ENCODE data around the gene MED10. TPM values are rescaled to one million over a fixed set of nuclear protein-coding genes. Genes with fewer than 3 reads are reported as not detected.

The MED10 gene
- total and polyA plus RNA-seq, 9 of the 15 experiments (the other 6 are each of a cell fraction or from before 2014, with no cell fraction given) = 23.8 to 83.4 (median 58.8) TPM

DNA sequence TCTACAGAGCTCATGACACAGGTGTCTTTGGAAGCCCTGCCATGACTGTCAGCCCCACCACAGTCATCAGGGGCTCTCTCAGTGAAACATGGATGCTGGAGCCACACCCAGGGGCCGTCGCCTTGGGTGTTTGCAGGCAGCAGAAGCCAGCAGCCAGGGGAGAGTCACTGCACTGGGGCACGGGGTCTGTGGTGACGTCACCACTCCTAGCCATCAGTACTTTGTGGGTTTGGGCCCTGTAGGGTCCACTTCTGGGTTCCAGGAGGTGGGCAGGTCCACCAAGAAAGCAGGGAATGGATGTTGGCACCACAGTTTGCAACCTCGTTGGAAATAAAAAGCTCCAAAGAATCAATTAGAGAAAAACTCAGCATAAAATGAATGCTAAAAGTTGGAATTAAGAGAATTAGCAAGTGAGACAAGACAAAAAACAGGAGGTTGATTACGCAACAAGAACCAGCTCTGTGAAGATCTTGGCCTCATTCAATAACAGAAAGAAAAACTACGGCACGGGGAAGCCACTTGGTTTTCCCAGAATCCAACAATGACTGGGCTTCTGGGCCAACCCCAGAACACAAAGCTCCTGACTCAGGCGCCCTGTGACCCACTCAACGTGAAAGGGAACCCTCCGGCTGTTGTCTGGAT, 34.3 kb downstream of the MED10 start (continued):
- TF ChIP-seq ZNF140 (CRISPR knock-in tag; IDR thresholded peaks at IDR 0.05) = no peak
- no peak for TF ChIP-seq GTF2F1 (IDR thresholded peaks at IDR 0.05; ENCODE audit: low read depth, low read length)
- TF ChIP-seq CEBPB (tag; IDR thresholded peaks at IDR 0.05) = peak; percentile 80
- TF ChIP-seq DPF2 (IDR thresholded peaks at IDR 0.05) = no peak

DNA sequence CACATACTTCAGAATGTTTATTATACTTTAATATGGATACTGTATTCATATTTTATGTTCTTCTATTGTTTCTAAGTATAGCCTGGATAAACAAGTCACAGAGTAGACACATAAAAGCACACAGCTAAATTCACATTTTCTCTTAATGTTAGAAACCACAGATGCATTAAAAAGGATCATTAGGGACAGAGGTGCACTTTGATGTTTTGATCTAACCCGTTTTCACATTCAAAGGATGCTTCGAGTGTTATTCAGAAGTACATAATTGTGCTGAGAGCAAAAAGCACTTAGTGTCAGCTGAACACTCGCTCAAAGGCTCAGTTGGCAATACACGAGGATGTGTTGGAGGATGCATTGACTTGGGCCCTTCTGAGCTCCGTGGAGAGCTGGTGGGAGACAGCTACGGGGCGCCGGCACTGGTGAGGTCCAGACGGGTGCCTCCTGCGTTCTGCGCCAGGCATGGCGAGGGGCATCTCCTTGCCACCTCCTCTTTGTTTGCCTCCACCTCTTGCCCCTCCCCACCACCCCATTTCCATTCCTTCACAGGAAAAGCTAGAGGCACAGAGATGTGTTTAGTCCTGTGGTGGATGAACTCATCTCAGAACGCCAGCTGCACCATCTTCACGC, 35.5 kb downstream of the MED10 start:
- BruUV-seq (replicated peaks) = no TSS peak
- ATAC-seq (no peak), DNase-seq (ENCODE audit: extremely low read depth in 1 of 4, low spot score in 3 of 4) (no peak), FAIRE-seq (no peak)
- H3K9me3 ChIP-seq (replicated peaks; ENCODE audit: control insufficient read depth, insufficient read depth, low read depth, low read length) = no peaks in the 10 kb centered on the region
- H2AFZ ChIP-seq (ENCODE audit: low read depth, low read length) = no peak overlapping the region
- H3K79me2 ChIP-seq (ENCODE audit: control insufficient read depth, insufficient read depth, low read length) = no peaks in the 10 kb centered on the region
- no peaks in the 10 kb centered on the region for H3K36me3 ChIP-seq (ENCODE audit: control insufficient read depth, insufficient read depth, low read length)
- peaks cover 5% of the 10 kb centered on the region; the same call in 1 of the 2 replicates for H4K20me1 ChIP-seq (replicated peaks; ENCODE audit: control insufficient read depth, insufficient read depth, low read length)
- in situ Hi-C loops (cut with MboI) = no loop called here
- H3K4me2 ChIP-seq (ENCODE audit: insufficient read depth, low read length) = no peak overlapping the region
- H3K27me3 ChIP-seq (ENCODE audit: control insufficient read depth in 2 of 2, insufficient read depth in 2 of 2, low read length in 2 of 2) = peaks cover 13 to 57% of the 10 kb centered on the region in 2 experiments
- H3K4me3 ChIP-seq = no peak overlapping the region
- POLR2A ChIA-PET = interaction anchor here (1.3 to 1.7 kb wide), 2 partner anchors 15 to 21 kb away, joined by 3 to 4 read pairs; no protein-coding TSS in a partner anchor
- H3K9me1 ChIP-seq (ENCODE audit: control insufficient read depth, insufficient read depth, low read length) = no peaks in the 10 kb centered on the region
- no peaks in the 10 kb centered on the region for H3K4me1 ChIP-seq (replicated peaks in 1 of 2; ENCODE audit: control insufficient read depth in 2 of 2, insufficient read depth in 2 of 2, low read length in 2 of 2)
- H3K9ac ChIP-seq (ENCODE audit: insufficient read depth in 1 of 2, low read depth in 2 of 2, low read length in 2 of 2) = no peak overlapping the region
- intact Hi-C loops (cut with micrococcal nuclease) = no loop called here
- no peak overlapping the region for H3K27ac ChIP-seq (ENCODE audit: extremely low read depth, low read depth, low read length)
- 1% methylated on average over 13 of the region's 14 CpGs for WGBS (ENCODE audit: insufficient coverage, low coverage, missing lambda C conversion rate)
- CTCF ChIA-PET (ENCODE audit: low intra/inter-chr PET ratio) = no interaction called here
- TF ChIP-seq UBTF (IDR thresholded peaks at IDR 0.05; ENCODE audit: borderline replicate concordance in 1 of 2, low read depth in 2 of 2, low read length in 2 of 2) (no peak), SNRNP70 (optimal IDR thresholded peaks at IDR 0.05; ENCODE audit: low read depth, low read length) (no peak), ZSCAN32 (CRISPR knock-in tag; IDR thresholded peaks at IDR 0.05) (no peak), TBP (optimal IDR thresholded peaks at IDR 0.05; ENCODE audit: low read depth, low read length) (no peak), ZNF316 (IDR thresholded peaks at IDR 0.05) (no peak), RFX1 (IDR thresholded peaks at IDR 0.05) (no peak), CCNT2 (IDR thresholded peaks at IDR 0.05; ENCODE audit: borderline replicate concordance, extremely low read depth, insufficient read length, low read depth, low read length) (no peak), HSF4 (CRISPR knock-in tag; IDR thresholded peaks at IDR 0.05; ENCODE audit: borderline replicate concordance) (no peak)
- TF ChIP-seq, protein P1, sequence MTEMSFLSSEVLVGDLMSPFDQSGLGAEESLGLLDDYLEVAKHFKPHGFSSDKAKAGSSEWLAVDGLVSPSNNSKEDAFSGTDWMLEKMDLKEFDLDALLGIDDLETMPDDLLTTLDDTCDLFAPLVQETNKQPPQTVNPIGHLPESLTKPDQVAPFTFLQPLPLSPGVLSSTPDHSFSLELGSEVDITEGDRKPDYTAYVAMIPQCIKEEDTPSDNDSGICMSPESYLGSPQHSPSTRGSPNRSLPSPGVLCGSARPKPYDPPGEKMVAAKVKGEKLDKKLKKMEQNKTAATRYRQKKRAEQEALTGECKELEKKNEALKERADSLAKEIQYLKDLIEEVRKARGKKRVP (CRISPR knock-in tag; IDR thresholded peaks at IDR 0.05) = no peak

Measured in K562 (cell line).